ENCODE results near the gene MRPL45. TPM values are rescaled to one million over a fixed set of nuclear protein-coding genes. Genes with fewer than 3 reads are reported as not detected.

The MRPL45 gene
- total and polyA plus RNA-seq, 2 of the 13 experiments (the other 11 are each of a cell fraction or from before 2014, with no cell fraction given), result 89.5 to 157 TPM

DNA sequence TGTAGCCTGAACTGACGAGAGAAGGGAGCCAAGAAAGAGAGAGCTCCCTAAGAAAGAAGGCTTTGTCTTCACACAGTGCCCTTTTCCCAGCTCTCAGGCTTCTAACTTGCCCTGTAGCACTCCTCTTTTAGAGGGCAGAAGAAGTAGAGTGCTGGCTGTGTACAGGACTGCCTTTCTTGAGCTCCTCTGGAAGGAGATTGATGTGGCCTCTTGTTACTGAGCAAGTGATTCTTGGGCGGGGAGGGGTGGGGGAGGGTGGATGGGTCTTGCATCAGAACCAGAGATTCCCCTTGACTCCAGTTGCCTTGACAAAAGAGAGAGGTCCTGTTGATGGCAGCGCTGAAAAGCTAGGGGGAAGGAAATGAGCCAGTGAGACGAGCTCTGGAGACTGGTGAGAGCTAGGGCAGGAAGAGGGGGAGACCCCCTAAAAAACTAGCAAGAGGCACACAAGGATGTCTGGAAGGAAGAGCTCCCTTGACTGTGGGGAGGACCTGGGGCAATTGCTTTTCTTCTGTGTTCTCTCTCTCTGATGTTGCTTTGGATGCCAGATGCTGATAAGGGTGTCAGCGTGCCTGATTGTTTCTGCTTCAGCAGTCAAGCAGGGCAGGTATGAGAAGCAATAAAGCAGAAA is 28.4 kb downstream of the MRPL45 start (continued):
- no peak for TF ChIP-seq ZNF558 (CRISPR knock-in tag; IDR thresholded peaks at IDR 0.05; ENCODE audit: borderline replicate concordance)
- no peak for TF ChIP-seq ADNP (CRISPR knock-in tag; IDR thresholded peaks at IDR 0.05)

- H3K4me3 ChIP-seq (replicated peaks in 1 of 3; ENCODE audit: insufficient read depth in 1 of 3, low read depth in 2 of 3, low read length in 3 of 3), result no peak overlapping the region
- no peaks in the 10 kb centered on the region for H3K79me2 ChIP-seq (ENCODE audit: insufficient read depth, low read length)
- H3K27me3 ChIP-seq (ENCODE audit: control insufficient read depth in 1 of 2, insufficient read depth in 2 of 2, low read length in 2 of 2), result peaks cover 18 to 39% of the 10 kb centered on the region in 2 experiments
- TF ChIP-seq CBX1 (IDR thresholded peaks at IDR 0.05; ENCODE audit: low read depth) (no peak), ZNF207 (IDR thresholded peaks at IDR 0.05; ENCODE audit: borderline replicate concordance) (no peak), TCF12 (IDR thresholded peaks at IDR 0.05) (no peak), TCF12 (CRISPR knock-in tag; IDR thresholded peaks at IDR 0.05) (no peak), SIN3A (IDR thresholded peaks at IDR 0.05; ENCODE audit: borderline replicate concordance, low read depth, low read length) (no peak)
- TF ChIP-seq, protein P1, sequence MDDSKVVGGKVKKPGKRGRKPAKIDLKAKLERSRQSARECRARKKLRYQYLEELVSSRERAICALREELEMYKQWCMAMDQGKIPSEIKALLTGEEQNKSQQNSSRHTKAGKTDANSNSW (CRISPR knock-in tag; IDR thresholded peaks at IDR 0.05; ENCODE audit: borderline replicate concordance), result no peak
- H3K27ac ChIP-seq (ENCODE audit: extremely low read length, insufficient read depth, low read length), result no peak overlapping the region
- BruUV-seq (replicated peaks), result no TSS peak
- H3K9ac ChIP-seq (ENCODE audit: insufficient read depth, low read depth, low read length), result no peak overlapping the region
- peaks cover 17% of the 10 kb centered on the region for H3K4me1 ChIP-seq (ENCODE audit: insufficient read depth, low read length)
- 88% methylated on average over 8 of the region's 8 CpGs for WGBS (ENCODE audit: low lambda C conversion rate)
- intact Hi-C loops (cut with micrococcal nuclease; ENCODE audit: unreplicated experiment), result no loop called here
- in situ Hi-C loops (cut with HindIII; ENCODE audit: extremely low pct_ligation_motif_present, low pct_unique_long_range_greater_than_20kb), result no loop called here
- ChIA-PET CTCF (ENCODE audit: low intra/inter-chr PET ratio, low total read pairs) (no interaction called here), POLR2A (interaction anchor here (1.7 to 2.2 kb wide), 2 partner anchors 10 to 24 kb away, joined by 3 to 4 read pairs; partner anchors contain the start of gene SOCS7)
- H2AFZ ChIP-seq (ENCODE audit: low read length), result no peak overlapping the region
- peaks cover 12 to 15% of the 10 kb centered on the region in 2 experiments for H3K36me3 ChIP-seq (replicated peaks in 1 of 2; ENCODE audit: control insufficient read depth in 1 of 2, insufficient read depth in 2 of 2, low read length in 2 of 2)
- H4K20me1 ChIP-seq (ENCODE audit: insufficient read depth, low read length), result no peaks in the 10 kb centered on the region
- H3K4me2 ChIP-seq (ENCODE audit: low read depth, low read length), result no peak overlapping the region
- no peak for ATAC-seq
- FAIRE-seq, result no peak
- DNase-seq (ENCODE audit: low spot score), result no peak
- H3K9me3 ChIP-seq (ENCODE audit: low read length), result no peaks in the 10 kb centered on the region
Observed at GRCh38 chr17:38326996-38327792, 30.2 kb downstream of the MRPL45 start.
